Esophagus muscularis mucosa (tissue), 4 donors: Measurements from ENCODE around the gene AUTS2. TPM values are rescaled to one million over a fixed set of nuclear protein-coding genes. Genes with fewer than 3 reads are reported as not detected.

Experiments
- DNase-seq: peaks from one replicate; pipeline ENCODE4 v3.0.0-alpha.2; 2017; ENCODE audit errors: extremely low spot score
- H3K27ac ChIP-seq, 4 donors: fragments of 200-600 bp; sonication (generic); replicated peaks in 1 of 4; 1 replicate in 3 of 4; 2 replicates in 1 of 4; pipeline ENCODE4 v1.5.1; 2016 to 2019; ENCODE audit warnings: mild to moderate bottlenecking in 1 of 4
- H3K27me3 ChIP-seq, 4 donors: fragments of 200-600 bp; sonication (generic); one replicate each; pipeline versions ENCODE4 v1.5.1 to v1.6.0; 2016 to 2019
- H3K36me3 ChIP-seq, 4 donors: fragments of 200-600 bp; sonication (generic); one replicate each; pipeline ENCODE4 v1.5.1; 2016 to 2019
- H3K4me1 ChIP-seq, 4 donors: fragments of 200-600 bp; sonication (generic); one replicate each; pipeline ENCODE4 v1.5.1; 2016 to 2019
- H3K4me3 ChIP-seq, 4 donors: fragments of 200-600 bp; sonication (generic); 1 replicate in 2 of 4; 2 replicates in 2 of 4; pipeline ENCODE4 v1.5.1; 2016 to 2019; ENCODE audit warnings: mild to moderate bottlenecking in 4 of 4, moderate library complexity in 1 of 4
- H3K9me3 ChIP-seq, 4 donors: fragments of 200-600 bp; sonication (generic); 1 replicate in 3 of 4; 2 replicates in 1 of 4; pipeline ENCODE4 v1.5.1; 2016 to 2019
- EP300 ChIP-seq: sonication (generic); formaldehyde crosslinking; IDR thresholded peaks from one replicate; pipeline ENCODE4 v1.6.1; 2017; ENCODE audit warnings: antibody characterized with exemption
- POLR2A ChIP-seq: fragments of 450-650 bp; IDR thresholded peaks from one replicate; pipeline ENCODE4 v1.6.1; 2017; ENCODE audit warnings: antibody characterized with exemption, moderate library complexity, mild to moderate bottlenecking, low read depth
- POLR2AphosphoS5 ChIP-seq, 2 donors: sonication (generic); formaldehyde crosslinking; IDR thresholded peaks; one replicate each; pipeline ENCODE4 v1.6.1; 2017; ENCODE audit warnings: antibody characterized with exemption in 2 of 2
- WGBS: methylation state at CpG from one replicate; pipeline ENCODE4 v1.1.5; 2018; 5-methylcytosine and 5-hydroxymethylcytosine counted together
- intact Hi-C: fragments of 100-400 bp; cut with DNase I; formaldehyde crosslinking; loops from one replicate; pipeline ENCODE4 v1.15.1; 2023
- total RNA-seq, 4 donors: library from RNA; depleted of rRNA; stranded (reverse); fragments of >200 nt; gene quantifications; one replicate each; pipeline versions ENCODE4 v1.1.0 to v1.2.1, GENCODE V29; 2016
- TF ChIP-seq, protein P1 (sequence below), 3 experiments: fragments of 200-600 bp in 2 of 3; fragments of 450-650 bp in 1 of 3; sonication (generic) in 2 of 3; IDR thresholded peaks; one replicate each; pipeline ENCODE4 v1.5.1; 2017 to 2019; ENCODE audit warnings: antibody characterized with exemption in 3 of 3, mild to moderate bottlenecking in 2 of 3, moderate library complexity in 1 of 3

The AUTS2 gene
- total RNA-seq, 4 donors from 2014 or later, result 18.5 to 44.9 (median 34.2) TPM

- H3K27me3 ChIP-seq, result no peaks in the 10 kb centered on the region
- peaks cover 8 to 52% (median 34%) of the 10 kb centered on the region in 4 donors for H3K4me1 ChIP-seq
- WGBS, result 82% methylated on average over 2 of the region's 2 CpGs
- no peak for TF ChIP-seq POLR2AphosphoS5 (IDR thresholded peaks at IDR 0.05)
- no peak for TF ChIP-seq EP300
- TF ChIP-seq POLR2A, result no peak
- H3K27ac ChIP-seq, result no peak overlapping the region
- no peak overlapping the region for H3K4me3 ChIP-seq
- intact Hi-C loops, result no loop called here
- H3K36me3 ChIP-seq, result no peaks in the 10 kb centered on the region
- no peak for DNase-seq
- H3K9me3 ChIP-seq, result no peaks in the 10 kb centered on the region
Observed at GRCh38 chr7:69708857-69709256, 110.6 kb downstream of the AUTS2 start.

- WGBS, result 84% methylated on average over 5 of the region's 5 CpGs
- no peaks in the 10 kb centered on the region for H3K36me3 ChIP-seq
- TF ChIP-seq POLR2AphosphoS5 (IDR thresholded peaks at IDR 0.05), result no peak
- no peak for TF ChIP-seq POLR2A
- no peak for TF ChIP-seq EP300
- TF ChIP-seq, protein P1, sequence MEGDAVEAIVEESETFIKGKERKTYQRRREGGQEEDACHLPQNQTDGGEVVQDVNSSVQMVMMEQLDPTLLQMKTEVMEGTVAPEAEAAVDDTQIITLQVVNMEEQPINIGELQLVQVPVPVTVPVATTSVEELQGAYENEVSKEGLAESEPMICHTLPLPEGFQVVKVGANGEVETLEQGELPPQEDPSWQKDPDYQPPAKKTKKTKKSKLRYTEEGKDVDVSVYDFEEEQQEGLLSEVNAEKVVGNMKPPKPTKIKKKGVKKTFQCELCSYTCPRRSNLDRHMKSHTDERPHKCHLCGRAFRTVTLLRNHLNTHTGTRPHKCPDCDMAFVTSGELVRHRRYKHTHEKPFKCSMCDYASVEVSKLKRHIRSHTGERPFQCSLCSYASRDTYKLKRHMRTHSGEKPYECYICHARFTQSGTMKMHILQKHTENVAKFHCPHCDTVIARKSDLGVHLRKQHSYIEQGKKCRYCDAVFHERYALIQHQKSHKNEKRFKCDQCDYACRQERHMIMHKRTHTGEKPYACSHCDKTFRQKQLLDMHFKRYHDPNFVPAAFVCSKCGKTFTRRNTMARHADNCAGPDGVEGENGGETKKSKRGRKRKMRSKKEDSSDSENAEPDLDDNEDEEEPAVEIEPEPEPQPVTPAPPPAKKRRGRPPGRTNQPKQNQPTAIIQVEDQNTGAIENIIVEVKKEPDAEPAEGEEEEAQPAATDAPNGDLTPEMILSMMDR (IDR thresholded peaks at IDR 0.05), result no peak
- DNase-seq, result no peak
- no peaks in the 10 kb centered on the region for H3K9me3 ChIP-seq
- H3K4me3 ChIP-seq, result no peak overlapping the region
- H3K27me3 ChIP-seq, result no peaks in the 10 kb centered on the region
- peaks cover 4 to 45% (median 30%) of the 10 kb centered on the region in 4 donors for H3K4me1 ChIP-seq
- no peak overlapping the region for H3K27ac ChIP-seq
- intact Hi-C loops, result no loop called here
Observed at GRCh38 chr7:69710768-69711438, 112.6 kb downstream of the AUTS2 start.

DNA sequence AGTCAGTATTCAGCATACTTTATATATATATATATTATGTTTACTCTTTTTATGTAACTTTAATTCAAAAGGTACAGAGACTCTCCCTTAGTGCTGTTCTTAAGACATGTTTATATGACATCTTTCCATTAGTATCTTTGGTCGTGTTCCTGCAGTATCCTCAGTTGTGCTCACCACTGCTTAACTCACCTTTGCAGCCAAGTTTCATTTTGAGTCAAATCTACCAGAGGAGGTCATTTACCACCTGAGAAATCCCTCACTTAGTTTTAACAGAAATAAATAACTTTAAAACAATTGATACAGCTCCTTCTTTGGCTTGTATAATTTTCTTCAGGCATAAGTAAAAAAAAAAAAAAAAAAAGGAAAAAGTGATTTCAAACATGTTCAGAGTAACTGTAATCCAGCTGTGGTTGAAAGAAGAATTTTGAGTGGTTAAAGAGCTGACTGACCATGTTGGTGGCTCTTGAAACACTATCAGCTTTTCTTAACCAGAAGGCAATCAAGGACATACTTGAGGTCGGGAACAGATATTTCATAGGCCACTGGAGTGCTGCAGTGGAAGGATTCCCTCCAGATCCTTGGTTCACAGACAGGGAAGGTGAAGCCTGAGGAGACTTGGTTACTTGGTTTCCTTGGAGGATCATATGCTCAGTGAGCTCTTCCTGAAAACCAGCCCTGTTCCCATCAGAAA, 116.8 kb downstream of the AUTS2 start:
- Histone ChIP-seq H3K9me3 (no peaks in the 10 kb centered on the region), H3K4me3 (no peak overlapping the region), H3K36me3 (no peaks in the 10 kb centered on the region), H3K4me1 (peaks cover 0 to 29% (median 7%) of the 10 kb centered on the region in 4 donors), H3K27me3 (no peaks in the 10 kb centered on the region), H3K27ac (no peak overlapping the region)
- intact Hi-C loops, result no loop called here
- no peak for DNase-seq
- TF ChIP-seq, protein P1 (IDR thresholded peaks at IDR 0.05), result no peak
- TF ChIP-seq EP300, result no peak
- no peak for TF ChIP-seq POLR2A
- no peak for TF ChIP-seq POLR2AphosphoS5 (IDR thresholded peaks at IDR 0.05)
- 76% methylated on average over 2 of the region's 2 CpGs for whole genome bisulfite sequencing

DNA sequence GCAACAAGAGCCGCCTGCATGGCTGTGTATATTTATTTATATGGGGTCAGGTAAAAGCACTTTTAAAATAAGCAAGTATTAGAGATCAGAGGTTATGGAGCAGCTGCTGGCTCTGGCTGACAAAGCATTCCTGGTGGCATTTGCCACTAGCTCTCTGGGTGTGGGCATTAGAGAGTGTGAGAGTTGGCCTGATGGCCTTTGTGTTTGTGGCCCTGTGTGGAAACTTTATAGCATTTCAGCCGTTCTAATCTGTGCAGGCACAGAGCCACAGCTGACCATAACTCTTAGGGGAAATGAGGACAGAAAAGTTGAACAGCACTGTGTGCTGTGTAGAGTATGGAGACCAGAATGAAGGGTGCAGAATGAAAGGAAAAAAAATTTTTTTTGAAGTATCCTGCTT, 118.9 kb downstream of the AUTS2 start:
- 49% methylated on average over 2 of the region's 2 CpGs for WGBS
- no peaks in the 10 kb centered on the region for H3K9me3 ChIP-seq
- no peak overlapping the region for H3K27ac ChIP-seq
- H3K4me1 ChIP-seq, result peaks cover 0 to 32% (median 5%) of the 10 kb centered on the region in 4 donors
- intact Hi-C loops, result no loop called here
- TF ChIP-seq, protein P1 (IDR thresholded peaks at IDR 0.05), result no peak
- no peak for TF ChIP-seq POLR2A
- no peak for TF ChIP-seq EP300
- TF ChIP-seq POLR2AphosphoS5 (IDR thresholded peaks at IDR 0.05), result no peak
- no peaks in the 10 kb centered on the region for H3K27me3 ChIP-seq
- no peak for DNase-seq
- H3K36me3 ChIP-seq, result no peaks in the 10 kb centered on the region
- no peak overlapping the region for H3K4me3 ChIP-seq

- Histone ChIP-seq H3K27ac (no peak overlapping the region), H3K4me3 (no peak overlapping the region), H3K27me3 (no peaks in the 10 kb centered on the region), H3K9me3 (no peaks in the 10 kb centered on the region), H3K4me1 (peaks cover 0 to 52% (median 21%) of the 10 kb centered on the region in 4 donors), H3K36me3 (no peaks in the 10 kb centered on the region)
- no peak for DNase-seq
- intact Hi-C loops, result no loop called here
- no peak for TF ChIP-seq POLR2A
- no peak for TF ChIP-seq EP300
- no peak for TF ChIP-seq POLR2AphosphoS5 (IDR thresholded peaks at IDR 0.05)
- TF ChIP-seq, protein P1 (IDR thresholded peaks at IDR 0.05), result no peak
Observed at GRCh38 chr7:69719717-69720116, 121.4 kb downstream of the AUTS2 start.
